RWPE1 (cell line): Measurements from ENCODE around the gene MDK.
"Not testable (repeated sequence)": the region's sequence is repeated elsewhere in the genome, so short reads cannot be mapped to it uniquely, and the experiment has no call there.

Source experiments
- CTCF ChIA-PET: fragments of 350-600 bp; sonication (Branson Sonifier 250); formaldehyde crosslinking; extraction: SDS; loops from one replicate; lab custom pipeline; 2021; lab: Yijun Ruan, JAX
- POLR2A ChIA-PET: fragments of 400-600 bp; formaldehyde crosslinking; extraction: SDS; loops from one replicate; lab custom pipeline; 2020; ENCODE audit warnings: antibody characterized with exemption; ENCODE audit not compliant: low non-redundant PET; lab: Yijun Ruan, JAX
- DNase-seq: peaks from one replicate; pipeline ENCODE4 v3.0.0; 2012; ENCODE audit warnings: low spot score
- H3K27ac ChIP-seq: fragments of 450-650 bp; 2 replicates; pipeline ENCODE4 v1.5.1; 2017
- CTCF ChIP-seq: fragments of 450-650 bp; conservative IDR thresholded peaks from 2 replicates; pipeline ENCODE4 v1.5.1; 2017; ENCODE audit warnings: low read depth, mild to moderate bottlenecking

Gene MDK

DNA sequence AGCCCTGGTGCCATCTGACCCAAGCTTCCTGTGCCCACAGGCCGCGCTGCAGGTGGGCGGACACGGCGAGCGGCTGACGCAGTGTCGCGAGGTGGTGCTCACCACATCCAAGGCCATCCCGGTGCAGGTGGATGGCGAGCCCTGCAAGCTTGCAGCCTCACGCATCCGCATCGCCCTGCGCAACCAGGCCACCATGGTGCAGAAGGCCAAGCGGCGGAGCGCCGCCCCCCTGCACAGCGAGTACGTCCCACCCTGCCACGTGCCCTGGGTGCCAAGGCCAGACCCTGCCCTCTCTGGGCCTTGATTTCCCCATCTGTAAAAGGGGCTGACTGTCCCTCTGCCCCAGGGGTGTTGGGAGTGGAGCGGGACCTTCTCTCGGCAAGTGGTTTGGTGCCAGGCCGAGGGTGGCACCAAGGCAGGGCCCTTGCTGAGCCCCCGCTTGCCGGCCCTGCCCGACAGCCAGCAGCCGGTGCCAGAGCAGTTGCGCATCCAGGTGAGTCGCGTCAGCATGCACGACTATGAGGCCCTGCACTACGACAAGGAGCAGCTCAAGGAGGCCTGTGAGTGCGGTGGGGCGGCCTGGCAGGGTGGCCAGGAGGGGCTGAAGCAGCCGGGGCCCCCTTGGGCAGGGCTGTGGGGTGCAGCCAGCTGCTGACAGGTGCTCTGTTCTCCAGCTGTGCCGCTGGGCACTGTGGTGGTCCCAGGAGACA lies 5.9 kb upstream of the MDK start:
- ChIA-PET POLR2A (no interaction called here), CTCF (no interaction called here)
- no peak for DNase-seq
- H3K27ac ChIP-seq, result peak overlapping the region; percentile 35
- TF ChIP-seq CTCF, result no peak

DNA sequence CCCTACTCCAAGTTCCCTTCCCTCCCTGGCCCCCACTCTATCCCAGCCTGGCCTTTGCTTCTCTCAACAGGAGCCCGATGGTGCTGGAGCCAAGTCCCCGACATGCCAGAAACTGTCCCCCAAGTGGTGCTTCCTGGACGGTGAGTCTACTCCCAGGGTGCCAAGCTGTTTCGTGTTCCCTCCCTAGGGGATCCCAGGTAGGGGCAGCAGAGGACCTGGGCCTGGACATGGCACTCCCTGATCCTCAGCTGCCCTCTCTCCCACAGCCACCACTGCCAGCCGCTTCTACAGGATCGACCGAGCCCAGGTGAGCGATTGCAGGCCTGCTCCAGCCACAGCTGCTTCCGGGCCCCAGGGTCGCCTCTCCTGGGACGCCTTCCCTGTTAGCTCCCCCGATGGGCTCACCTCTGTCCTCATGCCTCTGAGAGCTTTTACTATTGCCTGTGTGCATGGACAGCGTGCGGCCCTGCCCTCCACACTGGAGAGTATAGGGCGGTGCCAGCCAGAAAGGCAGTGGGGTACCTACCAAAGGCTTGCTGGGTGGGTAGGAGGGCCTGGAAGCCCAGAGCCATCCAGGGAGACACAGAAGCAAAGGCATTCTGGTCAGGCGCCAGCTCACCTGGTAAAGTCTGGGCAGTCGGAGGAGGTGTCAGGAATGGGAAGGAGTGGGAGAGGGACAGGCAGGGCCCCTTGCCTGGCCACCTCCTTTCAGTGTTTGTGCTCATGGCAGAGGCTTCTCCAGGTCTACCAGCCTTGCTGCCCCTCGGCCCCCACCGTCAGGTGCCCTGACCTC lies 5.0 kb upstream of the MDK start:
- no peak for DNase-seq
- TF ChIP-seq CTCF, result no peak
- peak overlapping the region; percentile 35 for H3K27ac ChIP-seq
- ChIA-PET POLR2A (no interaction called here), CTCF (interaction anchor here (0.6 kb wide), 3 partner anchors 15 to 47 kb away, joined by 3 to 5 read pairs (median 3); partner anchors contain the start of gene CHRM4)

GRCh38 chr11:46377290-46377689 lies 4.2 kb upstream of the MDK start:
- no peak for DNase-seq
- H3K27ac ChIP-seq, result 0 out of 2 replicates have a peak overlapping the region, but pooled peaks have one; percentile 35
- ChIA-PET POLR2A (no interaction called here), CTCF (interaction anchor here (0.7 to 1.6 kb wide), 3 partner anchors 9 to 25 kb away, joined by 3 to 8 read pairs (median 4); no protein-coding TSS in a partner anchor)
- TF ChIP-seq CTCF, result no peak

- TF ChIP-seq CTCF, result no peak
- POLR2A ChIA-PET, result interaction anchor here (0.6 kb wide), 1 partner anchor 513 kb away, joined by 6 read pairs; no protein-coding TSS in a partner anchor
These were observed 3.6 kb upstream of the MDK start for GRCh38 chr11:46377831-46378230.

DNA sequence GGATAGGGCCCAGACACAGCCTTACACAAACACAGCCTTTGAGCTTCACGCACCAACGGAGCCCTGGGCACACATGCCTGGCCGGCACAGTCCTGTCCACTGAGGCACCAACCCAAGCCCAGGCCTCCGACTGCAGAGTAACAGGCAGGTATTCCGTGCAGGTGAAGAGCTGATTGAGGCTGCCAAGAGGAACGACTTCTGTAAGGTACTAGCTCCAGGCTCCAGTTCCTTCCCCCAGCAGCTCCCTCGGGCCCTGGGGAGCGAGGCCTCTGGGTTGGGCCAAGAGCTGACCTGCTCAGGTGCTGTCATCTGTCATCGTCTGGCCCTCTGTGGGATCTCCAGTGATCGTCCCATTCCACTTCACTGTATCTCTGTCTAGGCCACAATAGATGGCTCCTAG lies 3.2 kb upstream of the MDK start:
- ChIA-PET POLR2A (interaction anchor here (0.6 kb wide), 1 partner anchor 513 kb away, joined by 6 read pairs; no protein-coding TSS in a partner anchor), CTCF (interaction anchor here (0.6 to 1.6 kb wide), 5 partner anchors 10 to 1072 kb away, joined by 3 to 8 read pairs (median 4); no protein-coding TSS in a partner anchor)
- TF ChIP-seq CTCF, result no peak
- no peak for DNase-seq
- peak overlapping the region; percentile 78 for H3K27ac ChIP-seq

More at GRCh38 chr11:46377831-46378230, 3.6 kb upstream of the MDK start:
- peak overlapping the region; percentile 78; the same call in 1 of the 2 replicates for H3K27ac ChIP-seq
- CTCF ChIA-PET, result interaction anchor here (0.7 to 1.6 kb wide), 5 partner anchors 10 to 26 kb away, joined by 3 to 8 read pairs (median 4); no protein-coding TSS in a partner anchor
- no peak for DNase-seq

DNA sequence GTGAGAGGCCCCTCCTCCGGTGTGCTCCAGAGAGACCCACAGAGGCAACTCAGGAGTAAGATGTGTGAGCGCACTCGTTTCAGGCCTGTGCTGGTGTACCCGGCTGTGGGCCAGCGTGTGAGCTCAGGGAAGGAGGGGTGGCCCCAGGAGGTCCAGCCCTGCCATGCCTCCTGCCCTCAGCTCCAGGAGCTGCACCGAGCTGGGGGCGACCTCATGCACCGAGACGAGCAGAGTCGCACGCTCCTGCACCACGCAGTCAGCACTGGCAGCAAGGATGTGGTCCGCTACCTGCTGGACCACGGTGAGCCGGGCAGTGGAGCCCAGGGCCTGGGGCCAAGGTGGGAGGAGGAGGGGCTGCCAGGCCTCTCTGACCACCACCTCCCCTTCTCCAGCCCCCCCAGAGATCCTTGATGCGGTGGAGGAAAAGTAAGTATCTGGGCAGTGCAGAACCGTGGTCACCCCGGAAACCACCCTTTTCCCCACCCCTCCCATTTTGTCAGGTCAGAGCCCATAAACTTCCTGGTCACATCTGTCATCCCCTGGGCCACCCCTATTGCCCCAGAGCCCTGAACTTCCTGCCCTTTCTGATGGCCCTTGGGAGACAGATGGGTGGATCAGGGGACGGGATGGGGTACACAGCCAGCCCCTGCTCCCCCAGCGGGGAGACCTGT lies 2.5 kb upstream of the MDK start:
- ChIA-PET POLR2A (no interaction called here), CTCF (interaction anchor here (0.6 to 1.6 kb wide), 3 partner anchors 10 to 1073 kb away, joined by 4 to 8 read pairs (median 5); no protein-coding TSS in a partner anchor)
- DNase-seq, result no peak
- TF ChIP-seq CTCF, result no peak
- H3K27ac ChIP-seq, result peak overlapping the region; percentile 78

DNA sequence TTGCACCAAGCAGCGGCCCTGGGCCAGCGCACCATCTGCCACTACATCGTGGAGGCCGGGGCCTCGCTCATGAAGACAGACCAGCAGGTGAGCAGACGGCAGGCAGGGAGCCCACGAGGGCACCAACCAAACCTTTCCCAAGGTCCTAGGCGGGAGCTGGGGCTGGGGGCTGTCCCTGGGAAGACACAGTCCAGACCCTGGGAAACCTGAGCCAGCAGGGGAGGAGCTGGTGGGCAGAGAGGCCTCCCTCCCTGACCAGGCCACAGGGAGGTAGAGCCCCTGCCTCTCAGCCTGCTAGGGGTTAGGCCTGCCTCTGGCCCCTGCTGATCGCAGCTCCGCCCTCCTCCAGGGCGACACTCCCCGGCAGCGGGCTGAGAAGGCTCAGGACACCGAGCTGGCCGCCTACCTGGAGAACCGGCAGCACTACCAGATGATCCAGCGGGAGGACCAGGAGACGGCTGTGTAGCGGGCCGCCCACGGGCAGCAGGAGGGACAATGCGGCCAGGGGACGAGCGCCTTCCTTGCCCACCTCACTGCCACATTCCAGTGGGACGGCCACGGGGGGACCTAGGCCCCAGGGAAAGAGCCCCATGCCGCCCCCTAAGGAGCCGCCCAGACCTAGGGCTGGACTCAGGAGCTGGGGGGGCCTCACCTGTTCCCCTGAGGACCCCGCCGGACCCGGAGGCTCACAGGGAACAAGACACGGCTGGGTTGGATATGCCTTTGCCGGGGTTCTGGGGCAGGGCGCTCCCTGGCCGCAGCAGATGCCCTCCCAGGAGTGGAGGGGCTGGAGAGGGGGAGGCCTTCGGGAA lies 1.8 kb upstream of the MDK start:
- POLR2A ChIA-PET, DNase-seq: not testable (repeated sequence)
- H3K27ac ChIP-seq, result peak overlapping the region; percentile 78
- CTCF ChIA-PET, result interaction anchor here (1.0 to 2.0 kb wide), 2 partner anchors 10 to 27 kb away, joined by 3 to 11 read pairs; no protein-coding TSS in a partner anchor
